H4 (cell line): ENCODE results near the gene CCAR1. TPM values are rescaled to one million over a fixed set of nuclear protein-coding genes. Genes with fewer than 3 reads are reported as not detected.
"Not testable (repeated sequence)": the region's sequence is repeated elsewhere in the genome, so short reads cannot be mapped to it uniquely, and the experiment has no call there.

Experiments
- DNase-seq: peaks from one replicate; pipeline ENCODE4 v3.0.0-alpha.2; 2015; ENCODE audit warnings: low spot score
- total RNA-seq: library from RNA; depleted of rRNA; stranded (reverse); fragments of >200 nt; shearing (Covaris generic); gene quantifications from 2 replicates; pipeline ENCODE4 v1.2.3, GENCODE V29; 2014; rRNA removed

CCAR1 gene
- total RNA-seq, 1 experiment from 2014 or later: 29.3 TPM

DNA sequence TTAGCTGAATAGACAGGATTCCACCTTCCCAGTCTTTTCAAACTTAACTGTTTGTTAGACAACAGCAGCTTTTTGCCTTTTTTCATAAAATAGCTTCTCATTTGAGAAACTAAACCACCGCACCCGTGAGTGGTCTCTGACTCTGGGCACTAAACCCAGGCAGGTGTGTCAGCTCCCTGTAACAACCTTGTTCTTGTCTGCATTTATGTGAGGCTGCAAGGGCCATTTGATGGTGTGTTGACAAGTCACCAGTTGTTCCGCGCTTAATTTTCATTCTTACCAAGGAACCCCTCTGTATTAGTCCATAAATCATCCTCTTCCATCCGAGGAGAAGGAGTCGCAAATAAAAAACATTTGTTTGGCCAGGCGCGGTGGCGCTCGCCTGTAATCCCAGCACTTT lies 107.8 kb downstream of the CCAR1 start:
- no peak for DNase-seq

DNA sequence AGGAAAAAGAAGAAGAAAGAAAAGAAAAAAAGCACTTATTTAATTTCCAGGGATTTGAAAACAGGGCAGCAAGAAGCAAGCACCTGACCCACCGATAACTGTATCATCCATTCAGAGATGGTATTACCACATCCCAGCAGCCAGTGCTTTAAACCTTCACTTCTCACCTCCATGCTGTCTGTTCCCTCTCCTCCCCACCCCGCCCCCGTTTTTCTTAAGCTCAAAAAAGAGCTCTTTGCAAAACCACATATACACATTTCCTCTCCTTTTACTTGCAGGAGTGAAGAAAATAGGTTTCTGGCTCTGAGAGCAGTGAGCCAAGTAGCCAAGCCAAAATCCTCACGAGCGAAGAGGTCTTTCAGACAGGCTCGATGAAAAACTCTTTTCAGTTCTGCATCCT lies 108.5 kb downstream of the CCAR1 start:
- DNase-seq: no peak

DNA sequence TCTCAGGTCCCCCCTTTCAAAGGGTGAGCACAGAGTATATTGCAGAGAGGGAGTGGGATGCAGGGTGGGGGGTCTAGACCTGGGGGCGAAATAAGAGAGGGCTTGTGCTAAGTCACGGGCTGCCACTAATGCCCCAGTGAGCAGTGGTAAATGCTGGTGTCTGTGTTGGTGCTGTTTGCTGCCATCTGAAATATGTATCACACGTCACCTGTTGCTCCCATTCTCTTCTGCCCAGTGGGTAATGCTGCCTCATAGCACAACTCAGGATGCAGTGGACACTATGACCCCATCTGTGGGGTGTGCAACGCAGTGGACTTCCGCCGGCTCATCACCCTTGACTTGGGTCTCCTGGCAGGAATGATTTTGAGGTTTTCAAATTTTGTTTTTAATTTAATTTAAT lies 108.9 kb downstream of the CCAR1 start:
- DNase-seq: no peak

- no peak for DNase-seq
Observed at GRCh38 chr10:68831961-68832455, 111.0 kb downstream of the CCAR1 start.

DNA sequence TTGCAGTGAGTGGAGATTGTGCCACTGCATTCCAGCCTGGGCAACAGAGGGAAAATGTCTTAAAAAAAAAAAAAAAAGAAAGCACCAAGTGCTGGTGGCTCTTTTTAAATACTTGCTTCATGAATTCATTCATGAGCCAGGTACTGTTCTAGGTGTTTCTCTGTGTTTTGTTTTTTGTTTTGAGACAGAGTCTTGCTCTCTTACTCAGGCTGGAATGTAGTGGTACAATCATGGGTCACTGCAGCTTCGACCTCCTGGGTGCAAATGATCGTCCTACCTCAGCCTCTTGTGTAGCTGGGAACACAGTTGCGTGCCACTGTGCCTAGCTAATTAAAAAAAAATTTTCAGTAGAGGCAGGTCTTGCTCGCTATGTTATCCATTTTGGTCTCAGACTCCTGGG lies 111.6 kb downstream of the CCAR1 start:
- no peak for DNase-seq

GRCh38 chr10:68837626-68838322 lies 116.7 kb downstream of the CCAR1 start:
- DNase-seq: no peak

DNA sequence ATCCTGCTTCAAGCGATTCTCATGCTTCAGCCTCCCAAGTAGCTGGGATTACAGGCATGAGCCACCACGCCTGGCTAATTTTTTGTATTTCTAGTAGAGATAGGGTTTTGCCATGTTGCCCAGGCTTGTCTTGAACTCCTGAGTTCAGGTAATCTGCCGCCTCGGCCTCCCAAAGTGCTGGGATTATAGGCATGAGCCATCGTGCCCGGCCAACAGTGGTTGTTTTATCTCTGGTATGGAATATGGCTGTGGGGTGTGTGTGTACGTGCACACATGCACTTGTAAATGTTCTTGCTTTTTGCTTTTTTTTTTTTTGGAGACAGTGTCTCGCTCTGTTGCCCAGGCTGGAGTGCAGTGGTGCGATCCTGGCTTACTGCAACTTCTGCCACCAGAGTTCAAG lies 119.6 kb downstream of the CCAR1 start:
- DNase-seq: not testable (repeated sequence)

Other genes starting within 250 kb of the CCAR1 start
- gene DNA2, start 249.3 kb upstream of the CCAR1 start, total RNA-seq: 12.5 and 17.6 TPM in 2 replicates
- 2.8 and 7.1 TPM in 2 replicates for gene SLC25A16, start 193.7 kb upstream of the CCAR1 start, total RNA-seq
- 2.0 TPM in 2 replicates for gene TET1, start 160.9 kb upstream of the CCAR1 start, total RNA-seq
- gene STOX1, start 106.3 kb downstream of the CCAR1 start, total RNA-seq: 0.52 and 0.66 TPM in 2 replicates
- gene DDX50, start 180.1 kb downstream of the CCAR1 start, total RNA-seq: 41.2 and 42.5 TPM in 2 replicates
- 61.5 and 78.2 TPM in 2 replicates for gene DDX21, start 234.9 kb downstream of the CCAR1 start, total RNA-seq